GM18505 (cell line): Measurements from ENCODE around the gene CGB5.

Experiments used
- ATAC-seq: cut with Tn5 transposase; IDR thresholded peaks from one replicate; pipeline ENCODE4 v1.9.1; 2021; ENCODE audit not compliant: unreplicated experiment
- POLR2A ChIP-seq: IDR thresholded peaks from 4 replicates; pipeline ENCODE4 v1.6.1; 2011; ENCODE audit warnings: borderline replicate concordance; ENCODE audit not compliant: insufficient read depth, insufficient read length; ENCODE audit errors: extremely low read depth

Gene CGB5

GRCh38 chr19:49085020-49085867 lies 41.6 kb downstream of the CGB5 start, which contains the start of gene SNRNP70:
SNRNP70 (plus strand) TSS chr19:49085451; CDS start chr19:49086415, 964 bp downstream.
- ATAC-seq, result peak; percentile 91
- TF ChIP-seq POLR2A, result peak; percentile 98

- ATAC-seq, result no peak
- TF ChIP-seq POLR2A, result no peak
Measured at GRCh38 chr19:49085868-49086232, 42.2 kb downstream of the CGB5 start.

- ATAC-seq, result no peak
- no peak for TF ChIP-seq POLR2A
Measured at GRCh38 chr19:49086296-49086695, 42.6 kb downstream of the CGB5 start.

GRCh38 chr19:49091391-49092038 lies 47.9 kb downstream of the CGB5 start:
- no peak for TF ChIP-seq POLR2A
- ATAC-seq, result no peak

GRCh38 chr19:49092686-49093085 lies 49.0 kb downstream of the CGB5 start:
- TF ChIP-seq POLR2A, result no peak
- no peak for ATAC-seq
